Measurements from ENCODE around the gene FGR. TPM values are rescaled to one million over a fixed set of nuclear protein-coding genes. Genes with fewer than 3 reads are reported as not detected.

FGR gene
- total and polyA plus RNA-seq, 5 experiments from 2014 or later, result 1.8 to 69.5 (median 2.3) TPM

DNA sequence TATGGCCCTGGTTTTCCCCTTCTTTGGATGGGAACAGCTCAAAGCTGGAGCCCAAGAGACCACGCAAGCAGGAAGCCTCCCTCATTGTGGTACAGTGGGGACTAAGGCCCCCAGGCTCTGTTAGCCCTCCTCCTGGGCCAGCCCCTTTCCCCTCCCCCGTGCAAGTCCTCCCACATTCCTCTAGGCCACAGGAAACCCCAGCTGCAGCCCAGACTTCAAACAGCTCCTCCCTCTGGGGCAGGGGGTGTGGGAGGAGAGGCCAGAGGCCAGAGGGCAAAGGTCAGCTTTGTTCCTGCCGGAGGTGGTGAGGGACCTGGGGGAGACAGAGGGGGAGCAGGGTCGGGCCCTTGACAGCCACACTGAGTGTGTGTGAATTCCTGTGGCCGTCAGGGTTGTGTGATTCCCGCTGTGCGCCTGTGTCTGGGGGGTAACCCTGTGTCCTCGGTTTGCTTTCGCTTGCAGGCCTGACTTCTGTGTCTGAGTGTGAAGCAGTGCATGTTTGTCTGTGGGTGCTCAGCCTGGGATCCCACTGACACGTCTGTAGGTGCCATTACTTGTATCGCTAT, 27.7 kb downstream of the FGR start:
- Mint-ChIP-seq H3K9me3 (no peaks in the 10 kb centered on the region), H3K27me3 (no peaks in the 10 kb centered on the region), H3K4me3 (no peak overlapping the region), H3K4me1 (peaks cover 21 to 40% (median 26%) of the 10 kb centered on the region in 4 donors), H3K36me3 (no peaks in the 10 kb centered on the region), H3K27ac (peak overlapping the region in 2 of 10 donors; percentile 75 to 79)
- no peak for DNase-seq
- POLR2A ChIA-PET, result interaction anchor here (0.9 to 17.1 kb wide), 9 partner anchors 10 to 311 kb away, joined by 3 to 263 read pairs (median 8); partner anchors contain the start of gene PPP1R8
- ATAC-seq, result no peak

GRCh38 chr1:27606708-27607238, 28.2 kb downstream of the FGR start:
- DNase-seq, result no peak
- Mint-ChIP-seq H3K27ac (peak overlapping the region in 9 of 10 donors; percentile 34 to 95 (median 77)), H3K4me1 (peaks cover 19 to 35% (median 25%) of the 10 kb centered on the region in 4 donors), H3K27me3 (no peaks in the 10 kb centered on the region), H3K9me3 (no peaks in the 10 kb centered on the region), H3K4me3 (peak overlapping the region in 3 of 10 donors; percentile 2 to 56 (median 14)), H3K36me3 (no peaks in the 10 kb centered on the region)
- POLR2A ChIA-PET, result interaction anchor here (0.9 to 17.1 kb wide), 8 partner anchors 13 to 224 kb away, joined by 3 to 263 read pairs (median 6); partner anchors contain the start of gene PPP1R8
- ATAC-seq, result no peak

- peak; percentile 39 to 85 (median 62) for DNase-seq
- H3K4me1 Mint-ChIP-seq, result peaks cover 17 to 34% (median 28%) of the 10 kb centered on the region in 4 donors
- no peaks in the 10 kb centered on the region for H3K36me3 Mint-ChIP-seq
- POLR2A ChIA-PET, result interaction anchor here (0.9 to 17.1 kb wide), 8 partner anchors 14 to 205 kb away, joined by 3 to 263 read pairs (median 6); no protein-coding TSS in a partner anchor
- no peaks in the 10 kb centered on the region for H3K27me3 Mint-ChIP-seq
- H3K4me3 Mint-ChIP-seq, result peak overlapping the region; percentile 26 to 95 (median 79)
- H3K9me3 Mint-ChIP-seq, result no peaks in the 10 kb centered on the region
- peak overlapping the region; percentile 3 to 95 (median 76) for H3K27ac Mint-ChIP-seq
- no peak for ATAC-seq
Measured at GRCh38 chr1:27605796-27606707, 28.9 kb downstream of the FGR start.

DNA sequence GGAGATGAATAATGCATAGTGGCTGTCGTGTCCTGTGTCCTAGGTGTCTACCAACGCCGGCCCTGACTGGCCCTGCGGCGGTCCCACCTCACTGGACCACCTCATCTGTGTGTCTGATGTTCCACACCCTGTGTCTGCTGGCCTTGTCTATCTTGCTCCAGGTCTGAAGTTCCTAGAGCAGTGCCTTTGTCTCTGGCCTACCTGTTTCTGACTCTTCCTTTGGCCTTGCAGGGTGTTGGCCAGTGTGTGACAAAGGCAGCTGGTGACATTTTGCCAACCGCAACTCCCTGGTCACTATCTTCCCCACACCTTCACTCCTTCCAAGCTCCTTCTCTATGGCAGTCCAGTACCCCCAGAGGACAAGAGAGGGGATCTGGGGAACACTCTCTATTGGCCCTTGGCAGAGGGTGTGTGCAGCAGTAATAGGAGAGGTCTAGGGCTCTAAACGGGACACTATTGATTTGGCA, 29.7 kb downstream of the FGR start:
- Mint-ChIP-seq H3K27me3 (no peaks in the 10 kb centered on the region), H3K27ac (peak overlapping the region in 6 of 10 donors; percentile 27 to 95 (median 52)), H3K36me3 (no peaks in the 10 kb centered on the region), H3K4me3 (peak overlapping the region; percentile 47 to 95 (median 88)), H3K9me3 (no peaks in the 10 kb centered on the region), H3K4me1 (peaks cover 20 to 41% (median 30%) of the 10 kb centered on the region in 4 donors)
- POLR2A ChIA-PET, result interaction anchor here (1.0 to 17.1 kb wide), 7 partner anchors 15 to 204 kb away, joined by 3 to 263 read pairs (median 6); no protein-coding TSS in a partner anchor
- DNase-seq (no peak), ATAC-seq (no peak)

- peak overlapping the region in 6 of 10 donors; percentile 60 to 90 (median 82) for H3K27ac Mint-ChIP-seq
- peak overlapping the region; percentile 88 to 96 (median 90) for H3K4me3 Mint-ChIP-seq
- no peaks in the 10 kb centered on the region for H3K36me3 Mint-ChIP-seq
- H3K9me3 Mint-ChIP-seq, result no peaks in the 10 kb centered on the region
- no peaks in the 10 kb centered on the region for H3K27me3 Mint-ChIP-seq
- ATAC-seq (no peak), DNase-seq (no peak)
- POLR2A ChIA-PET, result interaction anchor here (0.8 to 17.1 kb wide), 17 partner anchors 9 to 272 kb away, joined by 3 to 263 read pairs (median 5); partner anchors contain the start of gene WASF2
- peaks cover 26 to 47% (median 34%) of the 10 kb centered on the region in 4 donors for H3K4me1 Mint-ChIP-seq
Measured at GRCh38 chr1:27604579-27605299, 30.2 kb downstream of the FGR start.

GRCh38 chr1:27603681-27604578, 31.1 kb downstream of the FGR start, which contains the start of gene AHDC1:
AHDC1 (minus strand) TSS chr1:27604144; CDS start chr1:27552115, 52,029 bp downstream.
- peak; percentile 85 to 95 (median 90) for DNase-seq
- ATAC-seq, result peak; percentile 85 to 87
- Mint-ChIP-seq H3K27me3 (no peaks in the 10 kb centered on the region), H3K4me1 (peaks cover 26 to 55% (median 37%) of the 10 kb centered on the region in 4 donors), H3K27ac (peak within 1 kb of the TSS; percentile 73 to 98 (median 91)), H3K4me3 (peak within 1 kb of the TSS; percentile 89 to 96 (median 92)), H3K9me3 (no peaks in the 10 kb centered on the region), H3K36me3 (no peaks in the 10 kb centered on the region)
- POLR2A ChIA-PET, result interaction anchor here (0.6 to 17.1 kb wide), 17 partner anchors 10 to 271 kb away, joined by 3 to 263 read pairs (median 5); partner anchors contain the start of gene WASF2

- Mint-ChIP-seq H3K27ac (peak overlapping the region in 6 of 10 donors; percentile 46 to 95 (median 92)), H3K36me3 (no peaks in the 10 kb centered on the region), H3K4me3 (peak overlapping the region; percentile 89 to 96 (median 92)), H3K27me3 (no peaks in the 10 kb centered on the region), H3K9me3 (no peaks in the 10 kb centered on the region), H3K4me1 (peaks cover 26 to 61% (median 39%) of the 10 kb centered on the region in 4 donors)
- DNase-seq (peak in 4 of 10 donors; percentile 22 to 49 (median 34)), ATAC-seq (peak; percentile 21 to 36)
- POLR2A ChIA-PET, result interaction anchor here (0.6 to 17.1 kb wide), 12 partner anchors 11 to 270 kb away, joined by 3 to 263 read pairs (median 6); partner anchors contain the start of gene WASF2
Measured at GRCh38 chr1:27603309-27603680, 31.7 kb downstream of the FGR start.

GRCh38 chr1:27602462-27603308, 32.3 kb downstream of the FGR start:
- DNase-seq (peak in 8 of 10 donors; percentile 24 to 75 (median 50)), ATAC-seq (peak in 1 of 2 donors; percentile 3)
- Mint-ChIP-seq H3K4me1 (peaks cover 26 to 62% (median 41%) of the 10 kb centered on the region in 4 donors), H3K27me3 (no peaks in the 10 kb centered on the region), H3K9me3 (no peaks in the 10 kb centered on the region), H3K4me3 (peak overlapping the region; percentile 79 to 96 (median 87)), H3K27ac (peak overlapping the region; percentile 38 to 91 (median 84)), H3K36me3 (no peaks in the 10 kb centered on the region)
- POLR2A ChIA-PET, result interaction anchor here (0.8 to 2.6 kb wide), 10 partner anchors 34 to 202 kb away, joined by 3 to 16 read pairs (median 6); partner anchors contain the start of gene WASF2

- Mint-ChIP-seq H3K4me3 (peak overlapping the region; percentile 75 to 92 (median 84)), H3K27me3 (no peaks in the 10 kb centered on the region), H3K4me1 (peaks cover 26 to 61% (median 40%) of the 10 kb centered on the region in 4 donors), H3K36me3 (no peaks in the 10 kb centered on the region), H3K27ac (peak overlapping the region; percentile 56 to 91 (median 86)), H3K9me3 (no peaks in the 10 kb centered on the region)
- DNase-seq (no peak), ATAC-seq (no peak)
- POLR2A ChIA-PET, result interaction anchor here (0.8 to 2.6 kb wide), 8 partner anchors 33 to 201 kb away, joined by 3 to 13 read pairs (median 6); no protein-coding TSS in a partner anchor
Measured at GRCh38 chr1:27601771-27602461, 33.1 kb downstream of the FGR start.

Data from naive thymus-derived CD8-positive, alpha-beta T cell (primary cell).